HG03064 (cell line): ENCODE measurements around the gene C14orf93.

Experiments
- ATAC-seq: cut with Tn5 transposase; IDR thresholded peaks from one replicate; pipeline ENCODE4 v1.9.1; 2021; ENCODE audit warnings: low read depth; ENCODE audit not compliant: unreplicated experiment

Gene C14orf93

GRCh38 chr14:22996768-22997654, 12.9 kb downstream of the C14orf93 start:
- ATAC-seq, result no peak

- no peak for ATAC-seq
These were observed 13.9 kb downstream of the C14orf93 start for GRCh38 chr14:22995889-22996625.

GRCh38 chr14:22994762-22995275, 15.1 kb downstream of the C14orf93 start:
- no peak for ATAC-seq

- ATAC-seq, result no peak
These were observed 16.4 kb downstream of the C14orf93 start for GRCh38 chr14:22993517-22993916.

GRCh38 chr14:22991852-22992251, 18.1 kb downstream of the C14orf93 start:
- no peak for ATAC-seq

- ATAC-seq, result no peak
These were observed 22.7 kb downstream of the C14orf93 start for GRCh38 chr14:22987291-22987690.

- ATAC-seq, result no peak
These were observed 23.4 kb downstream of the C14orf93 start for GRCh38 chr14:22986508-22987054.

- ATAC-seq, result no peak
These were observed 23.9 kb downstream of the C14orf93 start for GRCh38 chr14:22985894-22986507.

- no peak for ATAC-seq
These were observed 24.8 kb downstream of the C14orf93 start for GRCh38 chr14:22984959-22985658.

- ATAC-seq, result no peak
These were observed 27.3 kb downstream of the C14orf93 start, which contains the start of gene AJUBA for GRCh38 chr14:22982477-22983245. TSS of gene AJUBA (minus strand) at chr14:22982551. CDS start at chr14:22982266, 285 bp downstream.

- ATAC-seq, result no peak
These were observed 28.0 kb downstream of the C14orf93 start for GRCh38 chr14:22981876-22982476.

GRCh38 chr14:22981090-22981875, 28.7 kb downstream of the C14orf93 start:
- no peak for ATAC-seq

- no peak for ATAC-seq
These were observed 29.3 kb downstream of the C14orf93 start for GRCh38 chr14:22980672-22981089.

GRCh38 chr14:22979748-22980392, 30.1 kb downstream of the C14orf93 start:
- no peak for ATAC-seq

GRCh38 chr14:22978981-22979671, 30.8 kb downstream of the C14orf93 start:
- ATAC-seq, result no peak

- ATAC-seq, result no peak
These were observed 31.5 kb downstream of the C14orf93 start for GRCh38 chr14:22978487-22978837.
